ACC112 (cell line): ENCODE measurements around the gene RPS14.

Experiments
- H2AFZ ChIP-seq: fragments of 200-600 bp; sonication (generic); one replicate; pipeline ENCODE4 v1.6.0; 2017; ENCODE audit warnings: antibody characterized with exemption, low read length; ENCODE audit not compliant: unreplicated experiment
- H3K27ac ChIP-seq: fragments of 200-600 bp; sonication (generic); 2 replicates; pipeline ENCODE4 v1.5.1; 2014; ENCODE audit warnings: low read depth, mild to moderate bottlenecking, antibody characterized with exemption, low read length, moderate library complexity
- H3K27me3 ChIP-seq: fragments of 200-600 bp; sonication (generic); 2 replicates; pipeline ENCODE4 v1.6.1; 2014; ENCODE audit warnings: mild to moderate bottlenecking, antibody characterized with exemption, low read length, moderate library complexity, mixed read lengths; ENCODE audit not compliant: insufficient read depth
- H3K36me3 ChIP-seq: fragments of 200-600 bp; sonication (generic); 2 replicates; pipeline ENCODE4 v1.6.1; 2016; ENCODE audit warnings: mild to moderate bottlenecking, antibody characterized with exemption, low read length, moderate library complexity, mixed read lengths; ENCODE audit not compliant: insufficient read depth
- H3K4me1 ChIP-seq: fragments of 200-600 bp; sonication (generic); one replicate; pipeline ENCODE4 v1.6.1; 2016; ENCODE audit warnings: low read length, mixed read lengths; ENCODE audit not compliant: insufficient read depth, unreplicated experiment, control insufficient read depth
- H3K4me3 ChIP-seq: fragments of 200-600 bp; sonication (generic); 2 replicates; pipeline ENCODE4 v1.5.1; 2014; ENCODE audit warnings: mild to moderate bottlenecking, low read depth, low read length
- H3K79me2 ChIP-seq: fragments of 200-600 bp; sonication (generic); one replicate; pipeline ENCODE4 v1.6.0; 2016; ENCODE audit warnings: low read length; ENCODE audit not compliant: control insufficient read depth, unreplicated experiment, insufficient read depth

Gene RPS14

GRCh38 chr5:150449517-150450339 lies at the start of gene RPS14:
Gene RPS14, minus strand, starts transcription at chr5:150449739. Its CDS starts 2,006 bp downstream, at chr5:150447733.
- peak within 1 kb of the TSS; percentile 82 for H3K4me3 ChIP-seq
- peak within 1 kb of the TSS; percentile 91 for H3K27ac ChIP-seq
- peaks cover 42% of the 10 kb centered on the region for H3K79me2 ChIP-seq
- H2AFZ ChIP-seq, result peak within 1 kb of the TSS; percentile 79
- no peaks in the 10 kb centered on the region for H3K27me3 ChIP-seq
- H3K36me3 ChIP-seq, result peaks cover 37% of the 10 kb centered on the region
- H3K4me1 ChIP-seq, result peaks cover 19% of the 10 kb centered on the region

- H3K27me3 ChIP-seq, result no peaks in the 10 kb centered on the region
- H3K27ac ChIP-seq, result peak overlapping the region; percentile 83; the same call in 1 of the 2 replicates
- peak overlapping the region; percentile 59; the same call in 1 of the 2 replicates for H3K4me3 ChIP-seq
- peaks cover 70% of the 10 kb centered on the region for H3K4me1 ChIP-seq
- no peaks in the 10 kb centered on the region for H3K36me3 ChIP-seq
- peaks cover 80% of the 10 kb centered on the region for H3K79me2 ChIP-seq
- no peak overlapping the region for H2AFZ ChIP-seq
Observed at GRCh38 chr5:150498971-150499370, 49.4 kb upstream of the RPS14 start.

GRCh38 chr5:150498501-150498900 lies 49.0 kb upstream of the RPS14 start:
- H3K27me3 ChIP-seq, result no peaks in the 10 kb centered on the region
- H2AFZ ChIP-seq, result no peak overlapping the region
- peak overlapping the region; percentile 83 for H3K27ac ChIP-seq
- peak overlapping the region; percentile 59 for H3K4me3 ChIP-seq
- no peaks in the 10 kb centered on the region for H3K36me3 ChIP-seq
- peaks cover 79% of the 10 kb centered on the region for H3K79me2 ChIP-seq
- peaks cover 65% of the 10 kb centered on the region for H3K4me1 ChIP-seq

- H3K79me2 ChIP-seq, result peaks cover 77% of the 10 kb centered on the region
- peak overlapping the region; percentile 59 for H3K4me3 ChIP-seq
- H3K27me3 ChIP-seq, result no peaks in the 10 kb centered on the region
- H2AFZ ChIP-seq, result no peak overlapping the region
- H3K36me3 ChIP-seq, result no peaks in the 10 kb centered on the region
- peak overlapping the region; percentile 83 for H3K27ac ChIP-seq
- peaks cover 63% of the 10 kb centered on the region for H3K4me1 ChIP-seq
Observed at GRCh38 chr5:150497989-150498317, 48.4 kb upstream of the RPS14 start.

GRCh38 chr5:150497274-150497988 lies 47.9 kb upstream of the RPS14 start:
- Histone ChIP-seq H3K4me1 (peaks cover 66% of the 10 kb centered on the region), H3K79me2 (peaks cover 76% of the 10 kb centered on the region), H3K36me3 (no peaks in the 10 kb centered on the region), H3K27ac (peak overlapping the region; percentile 83), H2AFZ (no peak overlapping the region), H3K4me3 (peak overlapping the region; percentile 59), H3K27me3 (no peaks in the 10 kb centered on the region)

- Histone ChIP-seq H3K4me3 (no peak overlapping the region), H2AFZ (no peak overlapping the region), H3K27me3 (no peaks in the 10 kb centered on the region), H3K36me3 (no peaks in the 10 kb centered on the region), H3K79me2 (peaks cover 76% of the 10 kb centered on the region), H3K4me1 (peaks cover 66% of the 10 kb centered on the region), H3K27ac (peak overlapping the region; percentile 83)
Observed at GRCh38 chr5:150496534-150496933, 47.0 kb upstream of the RPS14 start.

GRCh38 chr5:150496098-150496497 lies 46.6 kb upstream of the RPS14 start:
- no peak overlapping the region for H2AFZ ChIP-seq
- peaks cover 67% of the 10 kb centered on the region for H3K4me1 ChIP-seq
- H3K27me3 ChIP-seq, result no peaks in the 10 kb centered on the region
- peaks cover 76% of the 10 kb centered on the region for H3K79me2 ChIP-seq
- no peaks in the 10 kb centered on the region for H3K36me3 ChIP-seq
- H3K4me3 ChIP-seq, result no peak overlapping the region
- peak overlapping the region; percentile 83 for H3K27ac ChIP-seq

- Histone ChIP-seq H3K27me3 (no peaks in the 10 kb centered on the region), H3K4me1 (peaks cover 69% of the 10 kb centered on the region), H3K27ac (peak overlapping the region; percentile 59), H3K4me3 (no peak overlapping the region), H3K36me3 (no peaks in the 10 kb centered on the region), H3K79me2 (peaks cover 78% of the 10 kb centered on the region), H2AFZ (no peak overlapping the region)
Observed at GRCh38 chr5:150492621-150493020, 43.1 kb upstream of the RPS14 start.

GRCh38 chr5:150491876-150492275 lies 42.3 kb upstream of the RPS14 start:
- peaks cover 85% of the 10 kb centered on the region for H3K79me2 ChIP-seq
- H3K4me1 ChIP-seq, result peaks cover 66% of the 10 kb centered on the region
- peak overlapping the region; percentile 59 for H3K27ac ChIP-seq
- no peaks in the 10 kb centered on the region for H3K36me3 ChIP-seq
- H3K27me3 ChIP-seq, result no peaks in the 10 kb centered on the region
- no peak overlapping the region for H2AFZ ChIP-seq
- no peak overlapping the region for H3K4me3 ChIP-seq

- Histone ChIP-seq H3K4me1 (peaks cover 56% of the 10 kb centered on the region), H3K4me3 (no peak overlapping the region), H3K36me3 (no peaks in the 10 kb centered on the region), H3K27ac (peak overlapping the region; percentile 68; the same call in 1 of the 2 replicates), H2AFZ (no peak overlapping the region), H3K27me3 (no peaks in the 10 kb centered on the region), H3K79me2 (peaks cover 82% of the 10 kb centered on the region)
Observed at GRCh38 chr5:150490754-150491153, 41.2 kb upstream of the RPS14 start.
